ENCODE data around the gene SLC6A7.

The SLC6A7 gene

GRCh38 chr5:150172556-150172955, 17.3 kb upstream of the SLC6A7 start:
- no peak for DNase-seq (ENCODE audit: low read depth, low spot score)

DNA sequence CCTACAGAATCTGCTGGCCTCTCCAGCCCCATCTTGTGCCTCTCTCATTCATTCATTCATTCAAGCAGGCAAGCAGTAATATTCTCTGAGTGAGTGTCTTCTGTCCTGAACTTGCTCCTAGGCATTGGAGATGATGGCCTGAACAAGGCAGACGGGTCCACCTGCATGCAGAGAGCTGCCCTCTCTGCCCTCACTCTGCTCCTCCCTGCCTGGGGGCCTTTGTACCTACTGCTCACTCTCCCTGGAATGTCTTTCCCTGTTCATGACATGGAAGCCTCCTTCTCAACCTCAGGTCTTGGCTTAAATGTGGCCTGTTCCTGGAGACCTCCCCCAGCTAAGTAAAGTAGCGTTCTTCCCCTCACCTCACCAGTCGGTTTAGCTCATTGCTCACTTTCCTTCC, 16.7 kb upstream of the SLC6A7 start:
- no peak for DNase-seq (ENCODE audit: low read depth, low spot score)

DNA sequence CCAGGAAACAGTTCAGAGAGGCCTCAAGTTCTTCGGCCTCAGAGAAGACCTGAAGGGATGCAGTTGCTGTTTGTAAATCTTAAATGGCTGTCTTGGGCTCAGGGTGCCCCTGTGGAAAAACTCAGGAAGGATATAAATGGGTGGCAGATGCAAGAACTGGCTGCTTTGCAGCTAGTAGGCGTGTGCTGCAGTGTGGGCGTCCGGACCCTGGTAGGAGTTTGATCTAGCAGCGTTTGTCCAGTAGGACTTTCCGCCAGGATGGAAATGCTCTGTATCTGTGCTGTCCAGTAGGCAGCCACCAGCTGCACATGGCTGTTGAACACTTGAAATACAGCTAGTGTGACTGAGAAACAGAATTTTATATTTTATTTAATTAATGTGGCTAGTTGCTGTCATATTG, 15.6 kb upstream of the SLC6A7 start:
- DNase-seq (ENCODE audit: low read depth, low spot score): no peak

GRCh38 chr5:150175076-150175475, 14.8 kb upstream of the SLC6A7 start:
- DNase-seq (ENCODE audit: low read depth, low spot score): no peak

DNA sequence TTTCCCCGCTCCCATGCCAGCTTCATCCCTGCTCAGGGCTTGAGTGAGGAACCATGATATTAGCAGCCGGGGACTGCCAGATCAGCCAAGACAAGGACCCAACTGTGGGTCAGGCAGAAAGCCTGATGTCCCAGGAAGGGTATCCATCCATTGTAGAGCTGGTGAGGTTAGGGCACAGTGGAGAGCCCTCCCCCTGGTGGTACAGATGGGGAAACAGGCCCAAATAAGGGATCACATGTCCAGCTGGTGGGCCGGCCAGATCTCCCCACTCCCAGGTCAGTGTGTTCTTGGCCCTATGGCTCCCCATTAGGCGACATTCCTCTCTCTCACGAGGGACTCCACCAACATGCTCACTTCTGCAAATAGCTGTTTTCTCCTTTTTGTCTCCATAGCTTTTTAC, 14.3 kb upstream of the SLC6A7 start:
- DNase-seq (ENCODE audit: low read depth, low spot score): no peak

DNA sequence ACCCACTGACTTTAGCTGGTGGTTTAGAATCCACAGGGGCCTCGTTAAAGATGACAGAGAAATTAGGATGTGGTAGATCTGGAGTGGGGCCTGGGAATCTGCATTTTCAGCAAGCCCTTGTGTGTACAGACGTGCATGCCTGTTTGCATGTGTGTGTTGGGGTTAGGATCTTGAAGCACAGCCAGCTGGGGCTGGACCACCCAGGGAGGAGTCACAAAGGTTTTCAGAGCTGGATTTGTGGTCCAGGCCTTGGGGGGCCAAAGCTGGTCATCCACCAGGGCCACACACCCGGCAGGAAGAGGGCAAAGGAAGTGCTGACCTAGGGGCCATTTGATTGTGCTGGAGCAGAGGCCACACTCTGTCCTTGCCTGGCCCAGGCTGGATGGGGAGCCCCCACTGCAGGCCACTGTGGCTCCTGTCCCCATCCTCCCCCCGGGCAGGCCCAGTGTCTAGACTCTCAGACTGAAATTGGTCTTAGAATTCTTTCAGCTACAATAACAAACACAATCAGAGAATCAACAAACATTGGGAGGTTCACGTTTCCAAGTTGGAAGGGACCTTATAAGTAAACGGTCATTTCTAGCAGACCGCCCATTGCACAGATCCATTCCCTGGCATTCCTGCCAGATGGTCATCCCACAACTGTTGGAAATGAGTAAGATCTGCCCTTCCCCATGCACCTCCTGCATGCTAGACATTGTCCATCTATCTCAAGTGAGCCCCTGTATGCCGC, 13.0 kb upstream of the SLC6A7 start:
- no peak for DNase-seq (ENCODE audit: low read depth, low spot score)

DNA sequence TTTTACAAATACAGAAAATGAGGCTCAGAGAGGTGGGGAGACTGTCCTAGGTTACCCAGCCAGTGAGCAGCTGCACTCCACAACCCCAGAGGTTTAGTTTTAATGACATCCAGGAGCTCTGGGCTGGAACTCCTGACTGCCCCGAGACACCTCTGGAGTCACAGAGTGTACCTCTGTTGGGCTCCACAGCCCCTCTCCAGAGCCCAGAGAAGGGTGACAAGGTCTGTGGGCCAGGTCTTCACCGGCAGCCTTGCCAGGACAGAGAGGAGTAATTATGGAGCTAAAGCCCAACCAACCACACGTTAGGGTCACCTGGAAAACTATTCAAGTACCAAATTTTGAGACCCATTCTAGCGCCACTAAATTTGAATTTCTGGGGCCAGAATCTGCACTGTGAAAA, 12.1 kb upstream of the SLC6A7 start:
- DNase-seq (ENCODE audit: low read depth, low spot score): no peak

DNA sequence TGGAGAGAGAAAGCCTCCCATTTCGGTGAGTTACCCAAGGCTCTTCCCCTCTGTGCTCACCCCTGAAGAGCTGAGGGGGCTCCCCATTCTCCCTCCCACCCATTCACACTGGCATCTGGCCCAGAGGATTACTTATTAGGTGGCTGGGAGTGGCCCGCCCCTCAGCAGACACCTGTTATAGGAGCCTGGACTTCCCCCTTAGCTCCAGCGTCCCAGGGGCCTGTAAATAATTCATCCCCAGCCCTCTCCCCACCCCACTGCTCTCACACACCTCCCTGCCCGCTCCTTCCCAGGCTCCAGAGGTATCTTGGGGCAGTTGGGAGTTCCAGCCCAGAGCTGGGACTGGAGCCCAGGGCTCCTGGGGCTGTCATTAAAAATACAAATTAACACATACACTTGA, 11.6 kb upstream of the SLC6A7 start:
- DNase-seq (ENCODE audit: low read depth, low spot score): no peak

- no peak for DNase-seq (ENCODE audit: low read depth, low spot score)
Observed at GRCh38 chr5:150179019-150179620, 10.7 kb upstream of the SLC6A7 start.

GRCh38 chr5:150180241-150181026, 9.4 kb upstream of the SLC6A7 start:
- DNase-seq (ENCODE audit: low read depth, low spot score): no peak

GRCh38 chr5:150181027-150181426, 8.8 kb upstream of the SLC6A7 start:
- DNase-seq (ENCODE audit: low read depth, low spot score): no peak

- DNase-seq (ENCODE audit: low read depth, low spot score): no peak
Observed at GRCh38 chr5:150181766-150182545, 7.9 kb upstream of the SLC6A7 start.

DNA sequence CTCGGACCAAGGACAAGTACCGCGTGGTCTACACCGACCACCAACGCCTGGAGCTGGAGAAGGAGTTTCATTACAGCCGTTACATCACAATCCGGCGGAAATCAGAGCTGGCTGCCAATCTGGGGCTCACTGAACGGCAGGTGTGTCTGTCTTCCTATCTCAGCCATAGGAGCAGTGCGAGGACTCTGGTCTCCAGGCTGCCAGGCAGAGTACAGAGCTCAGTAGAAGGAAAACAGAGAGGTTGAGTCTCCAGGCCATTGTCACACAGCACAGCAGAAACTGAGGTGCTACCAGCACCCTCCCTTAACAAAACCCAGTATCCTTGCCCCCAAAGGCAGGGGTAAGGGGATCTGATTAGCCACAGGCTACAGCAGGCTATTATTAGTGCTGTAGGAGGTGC, 7.1 kb upstream of the SLC6A7 start:
- no peak for DNase-seq (ENCODE audit: low read depth, low spot score)

DNA sequence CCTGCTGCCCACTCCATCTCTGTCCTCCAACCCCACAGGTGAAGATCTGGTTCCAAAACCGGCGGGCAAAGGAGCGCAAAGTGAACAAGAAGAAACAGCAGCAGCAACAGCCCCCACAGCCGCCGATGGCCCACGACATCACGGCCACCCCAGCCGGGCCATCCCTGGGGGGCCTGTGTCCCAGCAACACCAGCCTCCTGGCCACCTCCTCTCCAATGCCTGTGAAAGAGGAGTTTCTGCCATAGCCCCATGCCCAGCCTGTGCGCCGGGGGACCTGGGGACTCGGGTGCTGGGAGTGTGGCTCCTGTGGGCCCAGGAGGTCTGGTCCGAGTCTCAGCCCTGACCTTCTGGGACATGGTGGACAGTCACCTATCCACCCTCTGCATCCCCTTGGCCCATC, 6.4 kb upstream of the SLC6A7 start:
- DNase-seq (ENCODE audit: low read depth, low spot score): no peak

DNA sequence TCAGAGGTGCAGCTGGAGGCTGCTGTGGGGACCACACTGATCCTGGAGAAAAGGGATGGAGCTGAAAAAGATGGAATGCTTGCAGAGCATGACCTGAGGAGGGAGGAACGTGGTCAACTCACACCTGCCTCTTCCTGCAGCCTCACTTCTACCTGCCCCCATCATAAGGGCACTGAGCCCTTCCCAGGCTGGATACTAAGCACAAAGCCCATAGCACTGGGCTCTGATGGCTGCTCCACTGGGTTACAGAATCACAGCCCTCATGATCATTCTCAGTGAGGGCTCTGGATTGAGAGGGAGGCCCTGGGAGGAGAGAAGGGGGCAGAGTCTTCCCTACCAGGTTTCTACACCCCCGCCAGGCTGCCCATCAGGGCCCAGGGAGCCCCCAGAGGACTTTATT, 5.9 kb upstream of the SLC6A7 start:
- DNase-seq (ENCODE audit: low read depth, low spot score): no peak

- no peak for DNase-seq (ENCODE audit: low read depth, low spot score)
Observed at GRCh38 chr5:150184990-150185912, 4.6 kb upstream of the SLC6A7 start.

- no peak for DNase-seq (ENCODE audit: low read depth, low spot score)
Observed at GRCh38 chr5:150186137-150186536, 3.7 kb upstream of the SLC6A7 start.

- DNase-seq (ENCODE audit: low read depth, low spot score): no peak
Observed at GRCh38 chr5:150186897-150187296, 3.0 kb upstream of the SLC6A7 start.

- no peak for DNase-seq (ENCODE audit: low read depth, low spot score)
Observed at GRCh38 chr5:150188146-150188842, 1.6 kb upstream of the SLC6A7 start.

DNA sequence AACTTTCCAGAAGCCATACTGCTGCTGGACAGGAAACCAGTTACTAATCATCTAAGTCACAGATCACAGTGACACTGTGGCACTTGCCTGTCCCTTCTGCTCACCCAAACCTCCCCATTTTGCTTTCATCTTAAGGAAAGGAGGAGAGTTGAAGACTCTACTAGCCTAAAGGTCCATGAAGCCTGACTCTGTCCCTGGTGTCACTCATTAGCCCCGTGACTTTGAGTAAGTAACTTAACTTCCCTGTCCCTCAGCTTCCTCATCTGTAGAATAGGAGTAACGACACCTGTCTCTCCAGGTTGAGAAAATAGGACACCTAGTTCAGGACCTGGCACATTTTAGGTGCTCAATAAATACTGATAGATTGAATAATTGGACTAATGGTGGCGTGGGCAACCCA, 536 bp upstream of the SLC6A7 start:
- no peak for DNase-seq (ENCODE audit: low read depth, low spot score)
